OCI-M1 (cell line): ENCODE data around the gene TTLL8.
"Not testable (repeated sequence)": the region's sequence is repeated elsewhere in the genome, so short reads cannot be mapped to it uniquely, and the experiment has no call there.

Experiments used
- DNase-seq: peaks from one replicate; lab custom pipeline; 2025; lab: John Stamatoyannopoulos, UW

Gene TTLL8

DNA sequence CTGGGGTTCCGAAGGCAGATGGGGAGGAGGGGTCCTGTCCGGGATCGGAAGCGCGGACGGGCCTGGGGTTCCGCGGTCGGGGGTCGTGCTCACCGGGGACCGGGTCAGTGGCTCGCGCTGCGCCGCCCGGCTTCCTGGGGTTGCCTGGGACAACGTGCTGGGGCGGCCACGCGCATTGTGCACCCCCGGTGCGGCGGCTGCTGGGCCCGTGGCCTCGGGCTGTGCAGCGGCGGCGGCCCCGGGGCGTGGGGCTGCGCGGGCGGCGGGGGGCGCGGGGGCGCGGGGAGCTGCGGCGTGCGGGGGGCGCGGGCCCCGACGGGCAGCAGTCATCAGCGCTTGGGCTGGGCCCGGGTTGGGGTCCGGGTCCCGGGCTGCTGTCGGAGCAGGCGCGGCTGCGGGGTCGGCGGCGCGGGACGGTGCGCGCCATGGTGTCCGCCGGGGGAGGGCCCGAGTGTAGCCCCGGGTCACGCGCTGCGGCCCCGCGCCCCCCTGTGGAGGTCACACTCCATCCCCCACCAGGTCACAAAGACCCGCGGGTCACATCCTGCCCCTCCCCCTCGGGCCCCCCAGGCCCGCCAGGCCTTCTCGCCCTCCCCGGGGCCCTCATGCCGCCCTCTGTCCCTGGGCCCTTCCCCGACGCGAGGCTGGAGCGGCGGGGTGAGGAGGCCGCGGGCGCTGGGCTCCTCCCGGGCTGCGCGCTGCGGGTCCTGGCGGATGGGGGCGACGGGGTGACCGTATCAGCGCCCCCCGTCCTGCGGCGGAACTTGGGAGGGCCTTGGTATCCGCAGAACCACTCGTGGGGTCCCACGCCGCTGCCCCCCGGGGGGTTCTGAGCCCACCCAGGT is at the start of gene TTLL8:
Gene TTLL8, minus strand, starts transcription at position 238 of the 845 bp plus-strand sequence.
- no peak for DNase-seq

DNA sequence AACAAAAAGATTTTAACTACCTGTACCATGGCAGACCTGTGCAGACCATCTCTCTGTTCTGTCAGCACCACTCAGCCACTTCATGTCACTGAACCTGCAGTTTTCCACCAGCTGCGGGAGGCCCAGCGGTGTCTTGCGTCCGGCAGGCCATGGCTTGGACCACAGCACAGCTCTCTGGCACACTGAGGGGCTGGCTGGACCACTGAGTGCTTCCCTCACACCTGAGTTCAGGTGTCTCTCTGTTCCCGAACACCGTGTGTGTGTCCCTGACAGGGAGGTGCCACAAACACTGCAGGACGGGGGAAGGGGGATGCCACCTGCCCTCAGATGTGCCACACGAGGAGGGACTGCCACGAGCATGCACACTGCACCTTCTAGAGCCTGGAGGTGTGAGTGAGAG is 49.4 kb upstream of the TTLL8 start:
- no peak for DNase-seq

DNA sequence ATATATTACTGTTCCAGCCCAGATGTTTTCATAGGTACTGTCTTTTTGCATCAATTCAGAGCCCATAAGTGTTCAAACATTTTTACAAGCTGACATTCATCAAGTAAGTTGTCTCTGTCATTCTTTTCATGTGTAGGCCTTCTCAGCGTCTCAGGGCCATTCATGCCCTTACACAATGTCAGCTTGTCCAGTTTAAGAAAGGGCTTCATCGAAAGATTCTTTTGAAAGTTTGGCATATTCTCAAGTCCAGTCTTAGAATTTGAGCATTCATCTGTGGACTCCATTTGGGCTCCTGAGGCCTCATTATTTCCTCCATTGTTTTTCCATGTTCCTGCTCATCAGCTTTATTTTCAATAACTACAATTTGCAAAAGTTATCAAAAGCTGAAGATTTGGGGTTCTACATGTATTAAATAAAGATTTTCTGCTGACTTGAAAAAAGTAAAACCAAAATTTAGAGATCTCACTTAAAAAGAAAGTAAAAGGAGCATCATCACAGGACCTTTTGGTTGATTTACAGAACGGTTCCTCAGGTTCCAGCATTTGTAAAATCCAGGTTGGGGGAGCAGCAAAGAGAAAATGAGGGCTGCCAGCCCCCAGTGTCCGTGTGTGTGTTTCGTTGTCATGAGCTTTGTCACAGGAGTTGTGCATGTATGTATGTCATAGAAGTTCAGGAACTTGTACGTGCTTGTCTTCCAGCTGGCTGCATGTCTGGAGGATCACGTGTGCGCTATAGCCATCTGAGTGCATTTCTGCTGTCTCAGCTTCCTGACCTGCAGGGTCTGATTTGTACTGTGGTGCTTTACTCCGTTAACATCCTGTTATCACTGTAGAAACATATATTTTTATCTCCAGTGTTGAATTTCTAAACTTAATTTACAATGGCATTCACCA is 47.4 kb upstream of the TTLL8 start:
- DNase-seq: peak; percentile 75

DNA sequence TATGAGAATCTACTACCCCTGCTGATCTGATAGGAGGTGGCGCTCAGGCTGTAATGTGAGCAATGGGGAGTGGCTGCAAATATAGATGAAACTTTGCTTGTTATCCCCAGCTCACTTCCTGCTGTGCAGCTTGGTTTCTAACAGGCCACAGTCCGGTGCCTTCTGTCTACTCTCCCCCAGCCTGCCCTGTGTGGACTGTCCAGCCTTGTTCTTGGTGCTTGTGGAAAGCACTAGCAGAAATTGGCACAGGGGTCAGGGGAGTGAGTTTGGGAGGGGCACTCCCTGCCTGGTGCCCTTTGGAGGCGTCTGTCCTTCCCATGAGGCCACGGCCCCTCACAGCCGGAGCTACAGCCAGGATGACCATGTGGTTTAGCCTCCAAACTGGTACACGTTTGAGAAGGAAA is 46.0 kb upstream of the TTLL8 start:
- DNase-seq: peak; percentile 62

DNA sequence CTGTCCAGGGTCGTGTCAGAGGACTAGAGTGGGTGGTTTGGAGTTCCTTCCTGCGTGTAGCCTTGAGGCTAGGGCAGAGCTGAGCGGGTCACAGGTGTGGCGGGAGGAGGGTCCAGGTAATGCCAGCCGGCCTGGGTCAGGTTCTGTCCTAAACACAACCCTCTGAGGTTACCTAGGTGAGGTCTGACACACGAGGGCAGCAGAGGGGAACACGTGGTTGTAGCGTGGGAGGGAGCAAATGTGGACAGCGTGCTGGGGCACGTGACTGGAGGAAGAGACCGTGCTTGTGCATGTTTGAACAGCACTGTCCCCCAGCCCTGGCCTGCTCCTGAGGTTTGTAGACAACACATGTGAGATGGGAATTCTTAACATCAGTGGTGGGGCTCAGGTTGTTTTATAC is 44.8 kb upstream of the TTLL8 start:
- peak; percentile 8 for DNase-seq

DNA sequence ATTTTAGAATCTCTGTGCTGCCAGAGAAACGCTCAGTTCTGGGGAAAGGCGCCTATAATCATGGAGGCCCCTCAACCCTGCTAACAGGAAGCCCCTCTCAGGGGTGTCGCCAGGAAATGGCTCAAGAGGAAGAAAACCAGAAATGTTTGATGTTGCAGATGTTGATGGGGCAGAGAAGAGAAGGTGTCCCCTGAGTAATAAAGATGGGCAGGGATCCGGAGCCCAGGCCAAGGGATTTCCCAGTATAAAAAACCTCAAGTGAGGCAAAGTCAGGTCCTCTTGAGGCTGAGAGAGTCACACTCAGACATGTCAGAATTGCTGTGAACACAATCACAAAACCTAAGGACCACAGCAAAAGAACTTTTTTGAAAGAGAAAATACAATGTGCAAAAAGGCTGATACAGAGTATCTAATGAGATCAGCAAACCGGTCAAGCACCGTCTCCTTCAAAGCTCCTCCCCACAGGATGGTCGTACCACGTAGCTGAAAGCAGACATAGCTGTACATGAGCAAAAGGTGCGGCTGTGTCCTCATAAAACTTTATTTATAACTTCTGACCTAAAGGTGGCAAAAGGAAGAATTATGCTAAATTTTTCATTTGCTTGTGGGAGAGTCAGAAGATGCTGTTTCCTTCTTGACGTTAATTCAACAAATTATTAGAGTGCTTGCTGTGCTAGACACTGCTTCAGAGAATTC is 43.9 kb upstream of the TTLL8 start:
- no peak for DNase-seq

DNA sequence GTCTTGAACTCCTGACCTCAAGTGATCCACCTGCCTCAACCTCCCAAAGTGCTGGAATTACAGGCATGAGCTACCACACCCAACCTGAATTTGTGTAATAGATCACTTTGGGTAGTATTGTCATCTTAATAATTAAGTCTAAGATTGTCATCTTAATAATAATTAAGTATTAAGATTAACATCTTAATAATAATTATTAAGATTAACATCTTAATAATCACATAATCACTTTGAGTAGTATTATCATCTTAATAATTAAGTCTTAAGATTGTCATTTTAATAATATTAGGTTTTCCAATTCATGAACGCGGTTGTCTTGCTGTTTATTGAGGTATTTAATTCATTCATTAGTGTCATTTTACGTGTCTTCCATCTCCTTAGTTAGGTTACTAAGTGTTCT is 40.0 kb upstream of the TTLL8 start:
- no peak for DNase-seq

DNA sequence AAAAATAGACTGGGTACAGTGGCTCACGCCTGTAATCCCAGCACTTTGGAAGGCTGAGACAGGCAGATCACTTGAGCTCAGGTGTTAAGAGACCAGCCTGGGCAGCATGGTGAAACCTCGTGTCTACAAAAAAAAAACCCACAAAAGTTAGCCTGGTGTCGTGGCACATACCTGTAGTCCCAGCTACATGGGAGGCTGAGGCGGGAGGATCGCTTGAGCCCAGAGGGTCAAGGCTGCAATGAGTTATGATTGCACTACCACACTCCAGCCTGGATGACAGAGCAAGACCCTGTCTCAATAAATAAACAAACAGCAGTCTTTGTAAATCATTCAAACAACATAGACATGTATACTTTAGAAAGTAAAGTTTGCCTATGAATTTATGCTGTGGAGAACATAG is 34.2 kb upstream of the TTLL8 start:
- DNase-seq: no peak

DNA sequence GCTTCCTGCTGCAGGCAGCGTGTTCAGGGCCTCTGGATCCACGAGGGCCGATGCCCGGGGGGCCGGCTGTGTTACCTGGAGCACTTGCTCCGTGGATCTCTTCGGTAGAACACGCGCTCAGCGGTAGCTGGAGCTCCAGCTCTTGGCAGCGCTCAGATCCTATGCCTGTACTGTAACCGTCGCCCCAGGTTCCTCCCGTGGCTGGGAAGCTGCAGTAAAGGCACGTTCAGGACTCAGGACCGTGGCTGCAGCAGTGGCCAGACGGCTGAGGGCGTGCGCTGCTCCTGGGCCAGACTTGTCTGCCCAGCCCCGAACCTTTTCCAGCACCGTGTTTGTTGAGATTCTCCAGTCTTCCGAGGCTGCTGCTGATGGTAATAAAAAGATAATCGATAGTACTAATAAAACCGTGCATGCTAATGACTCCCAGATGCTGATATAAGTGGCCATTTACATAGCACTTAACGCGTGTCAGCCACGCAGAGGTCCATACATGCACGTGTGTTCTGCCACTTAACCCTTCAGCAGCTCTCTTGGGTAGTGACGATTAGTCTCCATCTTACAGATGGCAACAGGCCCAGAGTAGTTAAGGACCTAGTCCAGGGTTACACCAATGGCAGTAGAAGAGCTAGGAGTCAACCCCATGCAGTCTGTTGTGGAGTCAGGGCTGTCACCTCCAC is 33.1 kb upstream of the TTLL8 start:
- DNase-seq: no peak

DNA sequence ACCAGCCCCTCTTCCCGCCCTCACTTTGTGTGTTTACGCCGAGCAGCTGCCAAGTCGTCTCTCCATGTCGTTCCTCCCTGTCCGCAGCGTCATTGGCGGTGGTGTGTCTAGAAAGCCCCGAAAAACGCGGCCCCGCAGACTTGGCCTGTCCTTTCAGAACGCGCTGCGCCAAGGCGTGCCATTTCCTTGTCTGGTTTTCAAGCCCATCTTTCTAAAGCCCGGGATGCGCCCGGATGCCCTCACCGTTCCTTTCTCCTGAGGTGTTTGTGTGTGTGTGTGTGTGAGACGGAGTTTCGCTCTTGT is 32.3 kb upstream of the TTLL8 start:
- DNase-seq: no peak

DNA sequence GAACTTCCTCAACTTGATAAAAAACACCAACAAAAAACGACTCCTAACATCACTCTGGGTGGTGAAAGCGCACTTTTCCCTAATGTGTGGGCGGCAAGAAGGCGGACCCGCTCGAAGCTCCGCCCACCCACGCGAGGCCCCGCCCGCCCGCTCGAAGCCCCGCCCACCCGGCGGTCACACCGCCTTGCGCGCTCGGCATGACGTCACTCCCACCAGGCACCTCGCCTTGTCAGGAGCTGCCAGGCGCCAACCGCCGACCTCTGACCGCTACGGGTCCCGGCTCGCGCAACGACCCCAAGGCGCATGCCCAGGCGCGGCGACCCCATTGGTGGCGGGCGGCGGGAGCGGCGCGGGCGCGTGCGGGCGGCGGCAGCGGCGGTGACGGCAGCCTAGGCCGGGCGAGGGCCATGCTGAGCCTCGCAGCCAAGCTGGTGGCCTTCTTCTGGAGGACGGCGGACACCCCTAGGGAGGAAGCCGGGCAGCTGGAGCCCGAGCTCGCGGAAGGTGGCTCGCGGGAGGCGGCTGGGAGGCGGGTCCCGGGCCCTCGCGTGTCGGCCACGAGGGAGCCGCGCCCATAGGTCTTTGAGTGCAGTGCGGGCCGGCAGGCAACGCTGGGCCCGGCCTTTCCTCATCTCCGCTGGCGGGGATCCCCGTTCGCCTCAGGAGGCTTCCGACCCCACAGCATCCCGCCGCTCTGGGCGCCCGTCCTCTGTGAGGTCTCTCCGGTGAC is 31.7 kb upstream of the TTLL8 start, which contains the start of gene MOV10L1:
Gene MOV10L1, plus strand, starts transcription at position 325 of the 730 bp plus-strand sequence. Its CDS starts 83 bp downstream, at position 408.
- DNase-seq: no peak

DNA sequence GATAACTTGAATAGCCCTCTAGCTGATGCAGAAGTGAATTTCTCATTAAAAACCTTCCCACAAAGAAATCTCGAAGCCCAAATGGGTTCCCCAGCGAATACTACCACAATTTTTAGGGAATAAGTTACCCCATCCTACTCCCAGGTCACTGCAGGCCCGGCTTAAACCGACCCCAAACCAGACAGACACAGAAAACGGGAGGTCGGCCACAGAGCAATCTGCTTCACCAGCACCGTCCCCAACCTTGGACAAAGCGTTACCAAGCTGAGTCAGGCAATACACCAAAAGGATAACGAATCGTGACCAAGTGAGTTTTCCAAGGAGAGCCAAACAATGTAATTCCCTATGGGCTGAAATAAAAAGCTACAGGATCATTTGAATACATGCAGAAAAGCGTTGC is 31.1 kb upstream of the TTLL8 start:
- no peak for DNase-seq

DNA sequence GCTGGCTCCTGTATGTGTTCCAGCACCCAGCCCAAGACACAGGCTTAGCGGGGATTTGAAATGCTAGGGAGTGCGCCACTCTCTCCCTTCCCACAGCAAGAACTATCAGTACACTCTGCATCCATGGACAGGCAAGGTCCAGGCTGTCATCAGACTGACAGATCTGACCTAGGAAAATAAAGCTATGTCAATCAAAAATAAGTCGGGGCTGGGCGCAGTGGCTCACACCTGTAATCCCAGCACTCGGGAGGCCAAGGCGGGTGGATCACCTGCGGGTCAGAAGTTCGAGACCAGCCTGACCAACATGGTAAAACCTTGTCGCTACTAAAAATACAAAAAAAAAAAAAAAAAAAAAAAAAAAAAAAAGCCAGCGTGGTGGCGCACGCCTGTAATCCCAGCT is 30.0 kb upstream of the TTLL8 start:
- DNase-seq: no peak

DNA sequence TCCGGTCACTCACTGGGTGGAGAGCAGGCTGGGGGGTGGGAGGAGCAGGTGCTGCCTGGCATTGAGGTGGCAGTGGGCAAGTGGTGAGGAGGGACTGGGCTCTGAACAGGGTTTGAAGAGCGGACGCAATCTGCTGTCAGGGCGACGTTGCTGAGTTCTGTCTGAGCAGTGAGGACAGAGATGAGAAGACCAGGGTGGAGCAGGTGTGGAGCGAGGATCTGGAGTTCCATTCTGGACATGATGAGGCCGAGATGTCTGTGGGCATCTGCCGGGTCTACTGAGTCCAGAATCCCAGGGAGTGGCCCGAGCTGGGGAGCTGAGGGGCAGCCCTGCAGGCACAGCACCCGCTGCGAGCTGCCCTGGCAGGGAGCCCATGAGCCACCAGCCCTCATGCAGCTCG is 29.5 kb upstream of the TTLL8 start:
- no peak for DNase-seq

DNA sequence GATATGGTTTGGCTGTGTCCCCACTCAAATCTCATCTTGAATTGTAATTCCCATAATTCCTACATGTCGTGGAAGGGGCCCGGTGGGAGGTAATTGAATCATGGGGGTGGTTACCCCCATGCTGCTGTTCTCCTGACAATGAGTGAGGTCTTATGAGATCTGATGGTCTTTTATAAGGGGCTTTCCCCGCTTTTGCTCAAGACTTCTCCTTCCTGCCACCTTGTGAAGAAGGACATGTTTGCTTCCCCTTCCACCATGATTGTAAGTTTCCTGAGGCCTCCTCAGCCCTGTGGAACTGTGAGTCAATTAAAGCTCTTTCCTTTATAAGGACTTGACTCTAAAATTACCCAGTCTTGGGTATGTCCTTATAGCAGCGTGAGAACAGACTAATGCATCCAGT is 28.9 kb upstream of the TTLL8 start:
- DNase-seq: not testable (repeated sequence)

DNA sequence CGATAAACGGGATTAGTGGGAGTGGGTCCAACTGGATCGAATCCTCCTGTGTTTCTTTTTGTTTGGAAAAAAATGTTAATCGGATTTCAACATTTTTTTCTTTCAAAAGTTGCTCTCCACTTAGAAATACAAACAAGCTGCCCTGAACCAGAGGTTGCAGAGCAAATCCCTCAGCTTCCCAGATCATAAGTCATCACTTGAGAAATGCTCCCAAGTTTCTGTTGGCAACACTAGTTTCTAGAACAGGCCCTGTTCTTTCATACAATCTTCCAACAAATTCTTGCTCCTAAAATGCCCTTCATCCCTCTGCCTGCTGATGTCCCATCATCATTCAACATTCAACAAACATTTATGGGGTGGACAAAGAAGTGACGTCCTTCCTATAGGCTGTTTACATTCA is 28.4 kb upstream of the TTLL8 start:
- DNase-seq: peak; percentile 32

DNA sequence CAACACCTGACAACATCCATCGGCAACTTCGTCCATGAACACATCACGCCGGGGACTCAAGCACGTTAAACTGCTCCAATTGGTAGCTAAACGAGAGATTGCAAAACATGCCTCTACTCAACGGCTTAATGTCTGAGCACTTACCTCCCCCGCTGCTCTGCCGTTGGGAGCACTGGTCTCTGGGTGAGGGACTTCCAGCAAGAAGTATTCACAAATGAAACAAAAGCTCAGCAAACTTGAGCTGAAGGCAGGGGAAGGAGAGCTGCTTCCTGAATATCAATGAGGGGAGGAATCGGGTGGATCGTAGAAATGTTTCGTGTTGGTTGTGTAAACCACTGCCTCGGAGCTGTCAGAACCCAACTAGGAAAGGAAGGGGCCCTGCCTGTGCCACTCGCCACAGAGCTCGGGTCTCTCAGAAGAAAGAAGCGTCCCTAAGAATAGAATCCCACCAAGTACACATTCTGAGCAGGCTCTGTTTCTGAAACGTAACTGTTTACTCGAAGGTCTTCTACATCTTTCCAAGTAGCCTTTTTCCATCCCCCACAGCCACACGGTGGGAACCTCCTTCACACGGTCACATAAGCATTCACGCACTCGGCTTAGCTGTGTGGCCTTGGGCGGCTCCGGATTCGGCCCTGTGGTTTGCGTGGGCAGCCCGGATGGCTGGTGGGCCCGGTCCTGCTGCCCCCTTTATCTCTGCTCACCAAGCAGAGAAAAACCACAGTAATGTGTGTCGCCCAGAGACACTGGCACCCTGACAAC is 27.3 kb upstream of the TTLL8 start, which contains the start of gene MLC1:
Gene MLC1, minus strand, starts transcription at position 216 of the 762 bp plus-strand sequence. CDS start 524 bp downstream, outside the sequence.
- DNase-seq: peak; percentile 96

DNA sequence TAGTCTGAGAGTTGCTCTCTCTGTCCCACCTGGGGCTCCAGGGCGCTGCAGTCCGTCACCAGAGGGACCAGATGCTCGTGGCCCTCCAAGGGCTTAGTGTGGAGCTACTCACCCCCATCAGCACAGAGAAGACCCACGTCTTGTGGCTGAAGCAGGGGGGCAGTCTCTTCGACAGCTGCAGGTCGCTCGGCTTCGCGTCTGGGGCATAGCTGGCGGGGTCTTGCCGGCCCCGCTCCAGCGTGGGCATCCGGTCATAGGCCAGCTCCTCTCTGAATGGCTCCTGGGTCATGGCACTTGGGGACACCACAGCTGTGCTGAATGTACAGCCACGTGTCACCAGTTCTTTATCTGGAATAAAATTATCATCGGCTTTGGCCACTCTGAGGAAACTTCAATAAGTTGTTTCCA is 26.5 kb upstream of the TTLL8 start:
- peak; percentile 63 for DNase-seq

DNA sequence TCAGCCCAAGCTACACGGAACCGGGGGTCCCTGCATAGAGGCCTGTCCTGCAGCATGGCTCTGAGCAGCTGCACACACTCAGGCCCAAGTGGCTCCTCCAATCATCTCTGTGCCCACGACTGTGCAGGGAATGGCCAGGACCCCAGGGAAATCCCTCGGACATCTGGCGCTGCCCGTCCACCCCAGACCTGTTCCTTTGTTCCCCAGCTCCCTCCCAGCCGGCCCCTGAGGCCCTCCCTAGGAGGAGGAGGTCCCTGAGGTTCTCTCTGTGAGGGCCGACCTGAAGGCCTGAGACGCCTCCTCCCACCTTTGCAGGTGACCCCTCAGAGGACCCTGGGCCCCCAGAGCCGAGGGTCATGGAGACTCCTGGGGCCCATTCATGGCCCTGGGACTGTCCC is 26.0 kb upstream of the TTLL8 start:
- peak; percentile 41 for DNase-seq

DNA sequence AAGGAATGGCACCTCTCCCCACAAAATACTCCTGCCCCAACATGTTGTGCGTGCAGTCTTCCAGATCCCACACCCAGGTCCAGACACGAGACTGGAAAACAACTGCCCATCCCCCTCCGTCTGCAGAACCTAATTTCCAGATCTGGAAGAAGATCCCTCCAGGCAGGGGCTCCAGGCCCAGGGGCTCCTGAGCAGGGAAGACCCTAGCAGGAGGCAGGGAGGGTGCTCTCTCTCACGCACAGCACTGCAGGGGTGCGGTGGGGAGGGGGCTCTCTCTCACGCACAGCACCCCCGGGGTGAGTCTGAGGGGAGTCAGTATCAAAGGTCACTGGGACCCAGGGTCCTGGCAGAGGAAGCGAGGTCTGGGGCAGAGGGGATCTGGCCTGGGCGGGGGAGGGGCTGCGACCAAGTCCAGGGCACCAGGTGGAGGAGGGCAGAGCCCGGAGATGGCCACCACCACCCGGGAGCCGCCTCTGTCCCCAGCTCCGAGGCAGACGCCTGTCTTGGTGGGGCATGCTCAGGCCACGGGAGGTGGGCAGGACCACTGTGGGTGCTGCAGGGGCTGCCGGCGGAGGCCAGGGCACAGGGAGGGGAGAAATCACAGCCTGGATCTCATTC is 25.5 kb upstream of the TTLL8 start:
- DNase-seq: no peak
